ENCODE data around the gene ITPR2. TPM values are rescaled to one million over a fixed set of nuclear protein-coding genes. Genes with fewer than 3 reads are reported as not detected.
"Not testable (repeated sequence)": the region's sequence is repeated elsewhere in the genome, so short reads cannot be mapped to it uniquely, and the experiment has no call there.

Gene ITPR2
- total RNA-seq, 1 experiment from 2014 or later, result 26.0 TPM

- no peaks in the 10 kb centered on the region for H3K27me3 ChIP-seq (ENCODE audit: insufficient read depth, low read depth)
- H3K79me2 ChIP-seq (ENCODE audit: low read depth), result no peaks in the 10 kb centered on the region
- H3K4me1 ChIP-seq (replicated peaks; ENCODE audit: insufficient read depth), result peaks cover 5% of the 10 kb centered on the region; the same call in 1 of the 2 replicates
- 0 out of 2 replicates have a peak, but pooled peaks cover 3% of the 10 kb centered on the region for H3K9me2 ChIP-seq (ENCODE audit: insufficient read depth)
- no peak for TF ChIP-seq EZH2 (IDR thresholded peaks at IDR 0.05; ENCODE audit: low read depth)
- TF ChIP-seq CTCF (conservative IDR thresholded peaks at IDR 0.05), result no peak
- no peak overlapping the region for H2AFZ ChIP-seq
- no peak overlapping the region for H3K27ac ChIP-seq
- no peak overlapping the region for H3K4me3 ChIP-seq
- BruUV-seq (replicated peaks), result no TSS peak
- CTCF ChIA-PET, result interaction anchor here (0.6 kb wide), 1 partner anchor 472 kb away, joined by 5 read pairs; no protein-coding TSS in a partner anchor
- no peaks in the 10 kb centered on the region for H4K20me1 ChIP-seq (ENCODE audit: insufficient read depth)
- POLR2A ChIA-PET (ENCODE audit: unreplicated experiment), result no interaction called here
- no peaks in the 10 kb centered on the region for H3K36me3 ChIP-seq (ENCODE audit: low read depth)
- intact Hi-C loops (cut with micrococcal nuclease; ENCODE audit: unreplicated experiment), result no loop called here
- H3K9me3 ChIP-seq (ENCODE audit: insufficient read depth, low read depth), result no peaks in the 10 kb centered on the region
- H3F3A ChIP-seq (ENCODE audit: insufficient read depth, low read depth), result no peaks in the 10 kb centered on the region
- DNase-seq, result peak in 1 of 2 experiments; percentile 37
- no peak overlapping the region for H3K4me2 ChIP-seq
These were observed 401.8 kb downstream of the ITPR2 start for GRCh38 chr12:26431211-26431610.

GRCh38 chr12:26430596-26430995 is 402.4 kb downstream of the ITPR2 start:
- CTCF ChIA-PET, result interaction anchor here (0.6 kb wide), 1 partner anchor 471 kb away, joined by 5 read pairs; no protein-coding TSS in a partner anchor

GRCh38 chr12:26429070-26429691 is 403.8 kb downstream of the ITPR2 start:
- Histone ChIP-seq H2AFZ (no peak overlapping the region), H3K27ac (no peak overlapping the region), H3K79me2 (ENCODE audit: low read depth) (no peaks in the 10 kb centered on the region), H3K27me3 (ENCODE audit: insufficient read depth, low read depth) (no peaks in the 10 kb centered on the region), H3K4me1 (replicated peaks; ENCODE audit: insufficient read depth) (peaks cover 5% of the 10 kb centered on the region; the same call in 1 of the 2 replicates), H3F3A (ENCODE audit: insufficient read depth, low read depth) (no peaks in the 10 kb centered on the region), H3K9me2 (ENCODE audit: insufficient read depth) (0 out of 2 replicates have a peak, but pooled peaks cover 3% of the 10 kb centered on the region), H3K4me2 (no peak overlapping the region), H3K9me3 (ENCODE audit: insufficient read depth, low read depth) (no peaks in the 10 kb centered on the region), H3K36me3 (ENCODE audit: low read depth) (no peaks in the 10 kb centered on the region), H4K20me1 (ENCODE audit: insufficient read depth) (no peaks in the 10 kb centered on the region), H3K4me3 (no peak overlapping the region)
- intact Hi-C loops (cut with micrococcal nuclease; ENCODE audit: unreplicated experiment), result no loop called here
- CTCF ChIA-PET, result no interaction called here
- TF ChIP-seq CTCF (conservative IDR thresholded peaks at IDR 0.05) (no peak), EZH2 (IDR thresholded peaks at IDR 0.05; ENCODE audit: low read depth) (no peak)
- POLR2A ChIA-PET (ENCODE audit: unreplicated experiment), result interaction anchor here (0.7 kb wide), 1 partner anchor 169 kb away, joined by 5 read pairs; no protein-coding TSS in a partner anchor
- BruUV-seq (replicated peaks), result no TSS peak
- no peak for DNase-seq

More at GRCh38 chr12:26430596-26430995, 402.4 kb downstream of the ITPR2 start:
- H2AFZ ChIP-seq; H3K9me2 ChIP-seq (ENCODE audit: insufficient read depth); H3K36me3 ChIP-seq (ENCODE audit: low read depth); H3K79me2 ChIP-seq (ENCODE audit: low read depth); H3K27me3 ChIP-seq (ENCODE audit: insufficient read depth, low read depth); H3K9me3 ChIP-seq (ENCODE audit: insufficient read depth, low read depth); H3K27ac ChIP-seq; DNase-seq; H3K4me3 ChIP-seq; H3K4me1 ChIP-seq (replicated peaks; ENCODE audit: insufficient read depth); H4K20me1 ChIP-seq (ENCODE audit: insufficient read depth); POLR2A ChIA-PET (ENCODE audit: unreplicated experiment); H3K4me2 ChIP-seq; intact Hi-C loops (cut with micrococcal nuclease; ENCODE audit: unreplicated experiment); H3F3A ChIP-seq (ENCODE audit: insufficient read depth, low read depth); BruUV-seq (replicated peaks): not testable (repeated sequence)

Measured in PC-9 (cell line).